ENCODE data around the gene LDB3.

The LDB3 gene

GRCh38 chr10:86677374-86677773 lies 9.1 kb downstream of the LDB3 start:
- Mint-ChIP-seq H3K27ac (no peak overlapping the region), H3K4me3 (no peak overlapping the region), H3K36me3 (ENCODE audit: low read depth) (no peaks in the 10 kb centered on the region), H3K9me3 (no peaks in the 10 kb centered on the region), H3K4me1 (peaks cover 42% of the 10 kb centered on the region), H3K27me3 (ENCODE audit: low read depth, poor library complexity) (peaks cover 9% of the 10 kb centered on the region)
- TF ChIP-seq, protein P1, sequence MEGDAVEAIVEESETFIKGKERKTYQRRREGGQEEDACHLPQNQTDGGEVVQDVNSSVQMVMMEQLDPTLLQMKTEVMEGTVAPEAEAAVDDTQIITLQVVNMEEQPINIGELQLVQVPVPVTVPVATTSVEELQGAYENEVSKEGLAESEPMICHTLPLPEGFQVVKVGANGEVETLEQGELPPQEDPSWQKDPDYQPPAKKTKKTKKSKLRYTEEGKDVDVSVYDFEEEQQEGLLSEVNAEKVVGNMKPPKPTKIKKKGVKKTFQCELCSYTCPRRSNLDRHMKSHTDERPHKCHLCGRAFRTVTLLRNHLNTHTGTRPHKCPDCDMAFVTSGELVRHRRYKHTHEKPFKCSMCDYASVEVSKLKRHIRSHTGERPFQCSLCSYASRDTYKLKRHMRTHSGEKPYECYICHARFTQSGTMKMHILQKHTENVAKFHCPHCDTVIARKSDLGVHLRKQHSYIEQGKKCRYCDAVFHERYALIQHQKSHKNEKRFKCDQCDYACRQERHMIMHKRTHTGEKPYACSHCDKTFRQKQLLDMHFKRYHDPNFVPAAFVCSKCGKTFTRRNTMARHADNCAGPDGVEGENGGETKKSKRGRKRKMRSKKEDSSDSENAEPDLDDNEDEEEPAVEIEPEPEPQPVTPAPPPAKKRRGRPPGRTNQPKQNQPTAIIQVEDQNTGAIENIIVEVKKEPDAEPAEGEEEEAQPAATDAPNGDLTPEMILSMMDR (IDR thresholded peaks at IDR 0.05) = no peak
- DNase-seq = no peak

- Mint-ChIP-seq H3K4me1 (peaks cover 35% of the 10 kb centered on the region), H3K36me3 (ENCODE audit: low read depth) (no peaks in the 10 kb centered on the region), H3K27ac (no peak overlapping the region), H3K27me3 (ENCODE audit: low read depth, poor library complexity) (peaks cover 16% of the 10 kb centered on the region), H3K4me3 (no peak overlapping the region), H3K9me3 (no peaks in the 10 kb centered on the region)
- DNase-seq = no peak
- TF ChIP-seq, protein P1 (IDR thresholded peaks at IDR 0.05) = no peak
Observed at GRCh38 chr10:86678999-86679792, 10.9 kb downstream of the LDB3 start.

GRCh38 chr10:86681047-86681446 lies 12.7 kb downstream of the LDB3 start:
- H3K4me1 Mint-ChIP-seq = peaks cover 35% of the 10 kb centered on the region
- DNase-seq = no peak
- TF ChIP-seq, protein P1 (IDR thresholded peaks at IDR 0.05) = no peak
- H3K27me3 Mint-ChIP-seq (ENCODE audit: low read depth, poor library complexity) = peaks cover 12% of the 10 kb centered on the region
- no peaks in the 10 kb centered on the region for H3K36me3 Mint-ChIP-seq (ENCODE audit: low read depth)
- H3K9me3 Mint-ChIP-seq = no peaks in the 10 kb centered on the region
- H3K4me3 Mint-ChIP-seq = no peak overlapping the region
- no peak overlapping the region for H3K27ac Mint-ChIP-seq

GRCh38 chr10:86681722-86682386 lies 13.5 kb downstream of the LDB3 start:
- H3K36me3 Mint-ChIP-seq (ENCODE audit: low read depth) = no peaks in the 10 kb centered on the region
- peaks cover 34% of the 10 kb centered on the region for H3K4me1 Mint-ChIP-seq
- no peak for DNase-seq
- no peak overlapping the region for H3K27ac Mint-ChIP-seq
- TF ChIP-seq, protein P1 (IDR thresholded peaks at IDR 0.05) = no peak
- H3K9me3 Mint-ChIP-seq = no peaks in the 10 kb centered on the region
- no peak overlapping the region for H3K4me3 Mint-ChIP-seq
- H3K27me3 Mint-ChIP-seq (ENCODE audit: low read depth, poor library complexity) = peaks cover 12% of the 10 kb centered on the region

GRCh38 chr10:86682675-86683074 lies 14.4 kb downstream of the LDB3 start:
- Mint-ChIP-seq H3K9me3 (no peaks in the 10 kb centered on the region), H3K27me3 (ENCODE audit: low read depth, poor library complexity) (peaks cover 12% of the 10 kb centered on the region), H3K36me3 (ENCODE audit: low read depth) (no peaks in the 10 kb centered on the region), H3K4me1 (peaks cover 36% of the 10 kb centered on the region), H3K4me3 (no peak overlapping the region), H3K27ac (no peak overlapping the region)
- TF ChIP-seq, protein P1 (IDR thresholded peaks at IDR 0.05) = no peak
- DNase-seq = no peak

Measured in nephron progenitor cell (in vitro differentiated cells).